GM21723 (cell line): ENCODE measurements around the gene FMNL1.

Experiments
- ATAC-seq: cut with Tn5 transposase; IDR thresholded peaks from one replicate; pipeline ENCODE4 v1.9.1; 2021; ENCODE audit warnings: mild to moderate bottlenecking, moderate library complexity; ENCODE audit not compliant: unreplicated experiment

The FMNL1 gene

DNA sequence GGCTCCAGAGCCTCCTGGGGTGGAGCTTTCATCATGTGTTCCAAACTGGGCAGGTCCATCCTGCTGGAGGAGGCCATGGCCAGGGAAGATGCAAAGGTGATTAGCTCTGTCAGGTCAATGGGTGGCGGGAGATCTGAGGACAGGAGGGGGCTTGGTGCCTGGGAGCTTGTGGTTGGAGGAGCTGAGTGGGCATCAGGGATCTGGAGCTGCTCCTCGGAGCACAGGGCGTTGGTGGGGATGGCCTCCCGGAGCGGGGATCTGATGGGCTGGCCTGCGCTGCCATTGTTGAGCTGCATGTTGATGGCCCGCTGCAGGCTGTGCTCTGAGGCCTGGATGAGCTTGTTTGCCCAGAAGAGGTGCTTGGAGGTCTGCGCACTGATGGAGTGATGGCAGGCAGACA lies 33.7 kb downstream of the FMNL1 start:
- ATAC-seq, result no peak

GRCh38 chr17:45256114-45256966 lies 34.7 kb downstream of the FMNL1 start:
- ATAC-seq, result no peak

- ATAC-seq, result no peak
These were observed 35.4 kb downstream of the FMNL1 start for GRCh38 chr17:45257115-45257514.

DNA sequence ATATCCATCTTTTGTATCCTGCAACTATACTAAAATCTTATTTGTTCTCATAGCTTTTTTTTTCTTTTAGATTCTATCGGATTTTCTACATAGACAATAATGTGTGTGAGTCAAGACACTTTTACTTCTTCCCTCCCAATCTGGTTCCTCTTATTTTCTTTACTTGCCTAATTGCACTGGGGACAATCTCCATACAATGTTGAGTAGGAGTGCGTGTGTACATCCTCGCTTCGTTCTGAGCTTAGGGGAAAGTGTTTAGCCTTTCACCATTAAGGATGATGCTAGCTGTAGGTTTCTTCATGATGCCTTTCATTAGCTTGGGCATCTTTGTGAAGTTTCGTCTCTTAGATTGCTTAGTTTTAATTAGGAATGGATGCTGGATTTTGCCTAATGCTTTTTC lies 37.3 kb downstream of the FMNL1 start:
- ATAC-seq, result no peak

GRCh38 chr17:45260204-45260783 lies 38.6 kb downstream of the FMNL1 start:
- ATAC-seq, result no peak

GRCh38 chr17:45261577-45262515 lies 40.2 kb downstream of the FMNL1 start, which contains the start of gene SPATA32:
TSS of gene SPATA32 (minus strand) at chr17:45262094. CDS start at chr17:45262016, 78 bp downstream.
- ATAC-seq, result peak; percentile 56

DNA sequence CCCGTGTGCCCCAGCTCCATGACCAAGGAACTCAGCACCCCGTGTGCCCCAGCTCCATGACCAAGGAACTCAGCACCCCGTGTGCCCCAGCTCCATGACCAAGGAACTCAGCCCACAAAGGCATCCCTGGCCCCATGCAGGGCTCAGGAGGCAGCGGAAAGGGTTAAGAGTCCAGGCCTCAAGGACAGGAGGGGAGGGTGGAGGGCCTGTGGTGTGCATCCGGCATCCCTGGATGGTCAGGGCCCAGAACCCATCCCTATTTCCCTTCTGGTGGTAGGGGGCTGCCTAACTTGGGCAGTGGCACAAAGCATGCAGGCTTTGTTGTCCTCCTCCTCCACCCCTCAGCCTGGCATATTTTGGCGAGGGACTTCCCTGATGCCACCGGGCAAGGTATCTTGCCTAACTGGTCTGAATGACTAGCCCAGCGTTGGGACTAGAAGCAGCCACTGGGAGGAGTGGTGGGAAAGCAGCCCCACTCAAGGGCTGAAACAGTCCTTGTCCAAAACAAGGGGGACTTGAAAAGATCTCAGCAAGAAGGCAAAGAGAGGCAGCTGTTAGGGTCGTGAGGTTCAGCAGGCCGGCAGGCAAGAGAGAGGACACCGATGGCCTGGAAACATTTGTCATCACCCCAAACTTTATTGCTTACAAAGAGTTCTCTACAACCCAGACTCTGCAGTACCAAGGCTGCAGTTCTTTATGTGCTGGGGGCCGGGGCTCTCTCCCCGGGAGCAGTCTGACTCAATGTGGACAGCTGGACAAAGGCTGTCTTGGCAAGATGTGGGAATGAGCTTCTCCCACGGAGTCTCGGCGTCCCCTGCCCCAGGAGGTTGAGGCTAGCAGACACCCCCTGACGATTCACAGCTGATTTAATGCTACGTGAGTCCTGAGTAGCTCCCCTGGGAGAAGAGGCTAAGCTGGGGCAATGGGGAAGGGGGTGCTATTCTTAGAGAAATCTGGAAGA lies 41.1 kb downstream of the FMNL1 start:
- ATAC-seq, result no peak

- ATAC-seq, result no peak
These were observed 41.8 kb downstream of the FMNL1 start for GRCh38 chr17:45263477-45263860.

GRCh38 chr17:45264430-45264829 lies 42.7 kb downstream of the FMNL1 start:
- ATAC-seq, result no peak

DNA sequence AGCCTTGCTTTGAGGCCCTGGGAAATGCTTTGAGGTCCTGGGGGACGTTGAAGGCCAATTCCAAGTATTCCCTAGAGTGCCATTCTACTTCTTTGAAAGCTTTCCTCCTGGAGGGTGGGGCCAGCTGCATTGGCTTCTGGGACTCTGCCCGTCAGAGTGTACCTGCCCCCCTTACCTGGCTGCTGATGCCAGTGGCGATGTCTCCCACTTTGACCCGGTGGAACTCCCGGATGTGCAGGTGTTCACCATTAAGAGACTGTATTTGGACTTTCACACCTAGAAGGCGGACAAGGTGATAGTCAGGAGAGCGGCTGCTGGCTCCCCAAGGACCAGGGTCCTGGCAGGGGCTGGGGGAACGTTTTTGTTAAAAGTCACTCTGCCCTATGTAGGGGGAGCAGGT lies 43.3 kb downstream of the FMNL1 start:
- ATAC-seq, result no peak

DNA sequence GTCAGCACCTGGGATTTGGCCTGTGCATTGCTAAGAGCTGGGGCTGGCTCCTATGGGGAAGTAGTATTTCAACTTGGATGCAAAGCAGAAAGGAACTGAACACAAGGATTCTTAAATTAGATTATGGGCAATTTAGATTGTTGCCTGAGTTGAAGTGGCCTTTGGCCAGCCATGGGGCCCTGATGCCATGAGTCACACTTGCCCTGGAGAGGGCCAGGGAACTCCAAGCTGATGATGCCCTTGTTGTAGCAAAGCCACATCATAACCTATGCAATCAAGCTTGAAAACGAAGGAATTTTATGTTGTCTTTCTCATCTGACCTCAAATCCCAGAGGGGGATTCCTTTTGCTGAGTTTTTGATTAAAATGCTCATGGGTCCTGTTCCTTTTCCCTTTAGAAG lies 44.1 kb downstream of the FMNL1 start:
- no peak for ATAC-seq

DNA sequence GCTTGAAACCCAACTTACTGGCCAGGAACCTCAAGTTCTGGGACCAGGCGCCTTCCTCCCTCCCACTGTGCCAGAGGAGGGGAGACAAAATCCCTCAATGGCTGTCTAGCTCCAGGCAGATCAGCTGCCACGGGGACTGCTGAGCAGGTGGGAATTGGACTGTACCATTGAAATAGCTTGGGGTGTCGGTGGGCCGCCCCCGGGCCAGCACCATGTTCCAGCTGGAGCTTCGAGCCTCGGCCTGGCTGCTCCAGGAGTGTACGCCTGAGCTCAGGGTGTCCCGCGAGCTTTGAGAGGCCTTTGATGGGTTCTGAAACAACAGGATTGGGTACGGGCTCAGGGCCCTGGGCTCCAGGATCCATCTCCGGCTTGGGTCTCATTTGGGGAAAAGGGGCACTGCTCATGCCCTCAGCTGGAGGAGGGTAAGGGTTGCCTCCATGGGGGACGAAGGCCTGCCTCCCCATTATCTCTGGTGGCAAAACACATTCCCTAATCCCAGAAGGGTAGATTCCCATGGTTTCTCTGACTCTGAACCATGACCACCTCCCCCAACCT lies 44.8 kb downstream of the FMNL1 start:
- ATAC-seq, result no peak

DNA sequence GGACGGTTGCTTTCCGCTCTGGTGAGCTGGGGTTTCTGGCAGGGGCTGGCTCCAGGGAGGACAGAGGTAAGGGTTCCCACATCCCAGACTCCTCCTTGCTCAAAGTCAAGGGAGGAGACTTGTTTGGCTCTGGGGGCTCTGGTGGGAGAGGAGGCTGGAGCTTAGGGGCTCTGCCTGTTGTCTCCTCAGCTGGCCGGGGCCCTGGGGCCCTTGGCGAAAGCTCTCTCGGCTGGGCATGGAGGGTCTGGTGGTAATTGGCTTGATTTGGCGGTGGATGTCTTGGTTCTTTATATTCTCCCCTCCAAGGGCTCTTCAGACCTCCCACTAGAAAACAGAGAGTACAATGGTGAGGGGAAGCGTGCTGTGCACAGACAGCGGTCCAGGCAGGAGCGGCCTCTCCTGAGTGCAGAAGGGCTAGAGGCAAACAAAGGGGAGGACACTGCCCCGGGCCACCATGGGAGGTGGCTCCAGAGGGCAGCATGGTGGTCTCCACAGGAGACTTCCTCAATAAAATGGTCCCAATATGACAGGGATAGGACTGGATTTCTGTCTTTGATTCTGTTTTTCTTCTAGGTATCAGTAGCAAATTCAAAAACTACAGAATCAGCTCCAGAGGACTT lies 45.9 kb downstream of the FMNL1 start:
- ATAC-seq, result no peak

GRCh38 chr17:45269912-45270311 lies 48.2 kb downstream of the FMNL1 start:
- no peak for ATAC-seq

GRCh38 chr17:45270828-45271418 lies 49.2 kb downstream of the FMNL1 start:
- no peak for ATAC-seq

- no peak for ATAC-seq
These were observed 49.9 kb downstream of the FMNL1 start for GRCh38 chr17:45271603-45272002.

GRCh38 chr17:45273551-45273957 lies 51.9 kb downstream of the FMNL1 start:
- ATAC-seq, result no peak

GRCh38 chr17:45274033-45274432 lies 52.3 kb downstream of the FMNL1 start:
- ATAC-seq, result no peak

DNA sequence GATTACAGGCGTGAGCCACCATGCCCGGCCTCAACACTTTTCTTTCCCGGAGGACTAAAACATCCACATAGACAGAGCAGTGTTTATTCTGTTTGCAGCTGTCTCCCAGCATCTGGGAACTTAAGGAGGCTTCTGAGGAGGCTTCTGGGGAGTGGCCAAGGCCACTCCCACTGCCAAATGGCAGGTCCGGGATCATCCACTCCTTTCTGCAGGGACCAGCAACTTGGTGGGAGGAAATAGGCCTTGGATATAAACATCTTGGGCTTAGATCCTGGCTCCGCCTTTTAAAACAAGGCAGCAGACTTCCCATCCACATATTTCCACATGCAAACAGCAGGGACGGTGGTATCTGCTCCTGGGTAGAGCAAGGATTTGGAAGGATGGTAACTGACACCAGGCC lies 54.3 kb downstream of the FMNL1 start:
- ATAC-seq, result no peak
